ENCODE data around the gene LPIN1. TPM values are rescaled to one million over a fixed set of nuclear protein-coding genes. Genes with fewer than 3 reads are reported as not detected.

LPIN1 gene
- total and polyA plus RNA-seq, 2 donors (not counting 1 experiment from before 2014, with no cell fraction given) = 36.3 to 99.1 TPM

- H2AFZ ChIP-seq (ENCODE audit: insufficient read depth, low read depth, low read length, poor library complexity, severe bottlenecking) = no peak overlapping the region
- H3K4me1 ChIP-seq (ENCODE audit: control insufficient read depth in 2 of 2, insufficient read depth in 2 of 2, low read length in 2 of 2) = peaks cover 14 to 17% of the 10 kb centered on the region in 2 donors
- H3K36me3 ChIP-seq (replicated peaks in 1 of 2; ENCODE audit: control extremely low read depth in 1 of 2, control insufficient read depth in 1 of 2, extremely low read depth in 1 of 2, insufficient read depth in 2 of 2, low read length in 1 of 2) = no peaks in the 10 kb centered on the region
- 75% methylated on average over 23 of the region's 24 CpGs for WGBS (ENCODE audit: insufficient coverage)
- DNase-seq (no peak), ATAC-seq (ENCODE audit: low read depth) (no peak)
- Mint-ChIP-seq H3K9me3 (ENCODE audit: insufficient read depth) (no peaks in the 10 kb centered on the region), H3K4me3 (no peak overlapping the region), H3K27me3 (no peaks in the 10 kb centered on the region), H3K4me1 (no peaks in the 10 kb centered on the region), H3K27ac (no peak overlapping the region)
- H3K27ac ChIP-seq (ENCODE audit: low read length in 2 of 2) = no peak overlapping the region
- no peak for TF ChIP-seq CTCF (IDR thresholded peaks at IDR 0.05)
- no peak for TF ChIP-seq EZH2 (IDR thresholded peaks at IDR 0.05; ENCODE audit: borderline replicate concordance, insufficient read depth, low read depth, low read length, poor library complexity, severe bottlenecking)
- no peaks in the 10 kb centered on the region for H3K9me3 ChIP-seq (ENCODE audit: control extremely low read depth in 1 of 3, control insufficient read depth in 2 of 3, insufficient read depth in 1 of 3, low read length in 2 of 3)
- no peaks in the 10 kb centered on the region for H3K79me2 ChIP-seq (ENCODE audit: control insufficient read depth, insufficient read depth, low read length)
- no peak overlapping the region for H3K4me3 ChIP-seq (ENCODE audit: control extremely low read depth in 1 of 5, extremely low read depth in 1 of 5, insufficient read depth in 1 of 5, low read depth in 2 of 5, low read length in 4 of 5)
- H4K20me1 ChIP-seq (ENCODE audit: control insufficient read depth, insufficient read depth, low read length, poor library complexity, severe bottlenecking) = no peaks in the 10 kb centered on the region
- H3K9ac ChIP-seq (ENCODE audit: low read length) = no peak overlapping the region
- peaks cover 0 to 21% (median 2%) of the 10 kb centered on the region in 4 experiments for H3K27me3 ChIP-seq (replicated peaks in 1 of 4; ENCODE audit: control extremely low read depth in 1 of 4, control insufficient read depth in 3 of 4, insufficient read depth in 4 of 4, low read length in 3 of 4)
- ChIA-PET POLR2A (no interaction called here), CTCF (interaction anchor here (0.9 to 11.4 kb wide), 7 partner anchors 8 to 83 kb away, joined by 3 to 209 read pairs (median 3); no protein-coding TSS in a partner anchor)
- H3K4me2 ChIP-seq (replicated peaks; ENCODE audit: low read depth, low read length, poor library complexity, severe bottlenecking) = no peak overlapping the region
- intact Hi-C loops (cut with micrococcal nuclease) = loop anchor here (10.0 kb wide), 1 partner anchor 1307 kb away; no protein-coding TSS in a partner anchor
Measured at GRCh38 chr2:11698009-11698922, 48.2 kb upstream of the LPIN1 start.

All from B cell (primary cell).